ENCODE data around the gene C2CD2.

- TF ChIP-seq, protein P1, sequence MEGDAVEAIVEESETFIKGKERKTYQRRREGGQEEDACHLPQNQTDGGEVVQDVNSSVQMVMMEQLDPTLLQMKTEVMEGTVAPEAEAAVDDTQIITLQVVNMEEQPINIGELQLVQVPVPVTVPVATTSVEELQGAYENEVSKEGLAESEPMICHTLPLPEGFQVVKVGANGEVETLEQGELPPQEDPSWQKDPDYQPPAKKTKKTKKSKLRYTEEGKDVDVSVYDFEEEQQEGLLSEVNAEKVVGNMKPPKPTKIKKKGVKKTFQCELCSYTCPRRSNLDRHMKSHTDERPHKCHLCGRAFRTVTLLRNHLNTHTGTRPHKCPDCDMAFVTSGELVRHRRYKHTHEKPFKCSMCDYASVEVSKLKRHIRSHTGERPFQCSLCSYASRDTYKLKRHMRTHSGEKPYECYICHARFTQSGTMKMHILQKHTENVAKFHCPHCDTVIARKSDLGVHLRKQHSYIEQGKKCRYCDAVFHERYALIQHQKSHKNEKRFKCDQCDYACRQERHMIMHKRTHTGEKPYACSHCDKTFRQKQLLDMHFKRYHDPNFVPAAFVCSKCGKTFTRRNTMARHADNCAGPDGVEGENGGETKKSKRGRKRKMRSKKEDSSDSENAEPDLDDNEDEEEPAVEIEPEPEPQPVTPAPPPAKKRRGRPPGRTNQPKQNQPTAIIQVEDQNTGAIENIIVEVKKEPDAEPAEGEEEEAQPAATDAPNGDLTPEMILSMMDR (IDR thresholded peaks at IDR 0.05 in 4 of 5, conservative IDR thresholded peaks at IDR 0.05 in 1 of 5) = no peak
- no peak for TF ChIP-seq POLR2A (IDR thresholded peaks at IDR 0.05)
Measured at GRCh38 chr21:41845310-41846032, 108.3 kb downstream of the C2CD2 start.

Measured in gastrocnemius medialis (tissue), 4 donors.